RCC 7860 (cell line): ENCODE results near the gene PSORS1C2.
A peak's percentile ranks its signal among the peaks of the same experiment; 100 is the strongest.
"Not testable (repeated sequence)": the region's sequence is repeated elsewhere in the genome, so short reads cannot be mapped to it uniquely, and the experiment has no call there.

Source experiments
- DNase-seq: peaks from one replicate; pipeline ENCODE4 v3.0.0-alpha.2; 2015; ENCODE audit warnings: low spot score
- FAIRE-seq: peaks from 2 replicates; lab custom pipeline; 2012; peaks lifted over from hg19 to GRCh38; lab: Jason Lieb, UNC

PSORS1C2 gene

DNA sequence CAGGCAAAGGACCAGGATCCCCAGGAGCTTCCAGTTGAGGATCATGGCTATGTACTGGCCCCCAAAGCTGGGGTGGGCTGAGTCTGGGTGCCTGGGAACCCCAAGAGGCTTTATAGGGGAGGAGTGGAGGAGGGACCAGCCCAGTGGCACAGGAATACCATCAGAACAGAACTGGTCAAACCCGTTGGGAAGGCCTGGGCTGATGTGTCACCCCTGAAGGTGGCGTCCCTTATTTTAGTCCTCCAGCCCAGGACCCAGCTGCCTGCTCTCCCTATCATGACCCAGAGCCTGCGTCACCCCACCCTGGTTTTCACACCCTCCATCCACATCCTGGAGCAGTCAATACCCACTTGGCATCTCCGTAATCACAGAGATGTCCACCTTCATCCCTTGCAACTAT is at the start of gene PSORS1C2:
Gene PSORS1C2 (minus strand): TSS at position 85 of the 400 bp plus-strand sequence. CDS start 40 bp downstream, at position 45.
- DNase-seq (no peak), FAIRE-seq (no peak)

DNA sequence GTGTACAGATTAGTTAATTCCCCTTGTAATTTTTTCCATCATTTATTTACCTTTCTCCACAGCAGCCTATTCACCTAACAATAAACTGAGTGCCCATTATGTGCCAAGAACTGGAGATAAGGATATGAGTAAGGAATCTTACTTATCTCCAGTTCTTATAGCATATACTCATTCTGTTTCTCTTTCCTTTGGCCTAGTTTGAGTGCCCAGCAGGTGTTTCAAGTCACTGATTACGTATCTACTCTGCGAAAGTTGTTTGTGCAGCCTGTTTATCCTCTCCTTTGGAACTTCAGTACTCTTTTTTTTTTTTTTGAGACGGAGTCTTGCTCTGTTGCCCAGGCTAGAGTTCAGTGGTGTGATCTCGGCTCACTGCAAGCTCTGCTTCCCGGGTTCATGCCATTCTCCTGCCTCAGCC is 48.9 kb upstream of the PSORS1C2 start:
- DNase-seq (peak; percentile 41), FAIRE-seq (no peak)

DNA sequence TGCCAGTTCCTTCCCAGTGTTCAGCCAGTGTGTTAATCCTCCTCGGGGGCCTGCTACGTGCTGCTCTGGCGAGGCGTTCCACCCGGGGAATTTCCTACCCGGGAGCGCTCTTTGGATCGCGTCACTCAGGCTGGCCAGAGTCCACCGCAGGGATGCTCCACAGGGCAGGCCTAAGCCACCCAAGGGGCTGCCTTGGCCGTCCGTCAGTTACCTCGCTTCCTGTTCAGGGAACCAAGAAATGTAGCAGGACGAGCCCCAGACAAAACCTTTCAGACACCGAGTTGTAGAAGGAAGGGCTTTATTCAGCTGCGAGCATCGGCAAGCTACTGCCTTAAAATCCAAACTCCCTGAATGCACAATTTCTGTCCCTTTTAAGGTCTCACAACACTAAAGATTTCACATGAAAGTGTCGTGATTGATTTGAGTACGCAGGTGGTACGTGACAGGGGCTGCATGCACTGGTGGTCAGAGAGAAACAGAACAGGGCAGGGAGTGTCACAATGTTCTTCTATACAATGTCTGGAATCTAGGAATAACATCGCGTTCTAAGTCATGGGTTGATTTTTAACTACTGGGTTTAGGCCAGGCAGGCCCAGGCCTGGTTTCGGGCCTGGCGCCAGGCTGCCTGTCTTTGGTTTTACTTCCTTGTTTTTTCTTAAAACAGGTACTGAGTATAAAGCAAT is 47.3 kb upstream of the PSORS1C2 start:
- DNase-seq = peak; percentile 87
- FAIRE-seq = peak; percentile 94

DNA sequence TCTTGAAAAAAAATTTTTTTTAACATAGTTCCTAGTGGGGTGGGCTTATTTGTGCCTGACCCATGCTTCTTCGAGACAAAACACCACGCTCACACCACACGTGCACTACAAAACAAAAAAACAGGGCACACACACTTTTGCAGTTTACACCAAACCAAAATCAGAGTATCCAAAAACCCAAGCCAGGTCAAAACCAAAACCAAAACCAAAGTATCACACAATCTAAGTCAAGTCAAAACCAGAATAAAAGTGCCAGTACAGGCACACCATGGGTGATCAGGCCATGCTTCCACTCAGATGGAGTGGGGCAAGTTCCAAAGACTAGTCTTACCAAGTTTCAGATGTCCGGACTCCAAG is 46.8 kb upstream of the PSORS1C2 start:
- not testable (repeated sequence) for DNase-seq, FAIRE-seq

DNA sequence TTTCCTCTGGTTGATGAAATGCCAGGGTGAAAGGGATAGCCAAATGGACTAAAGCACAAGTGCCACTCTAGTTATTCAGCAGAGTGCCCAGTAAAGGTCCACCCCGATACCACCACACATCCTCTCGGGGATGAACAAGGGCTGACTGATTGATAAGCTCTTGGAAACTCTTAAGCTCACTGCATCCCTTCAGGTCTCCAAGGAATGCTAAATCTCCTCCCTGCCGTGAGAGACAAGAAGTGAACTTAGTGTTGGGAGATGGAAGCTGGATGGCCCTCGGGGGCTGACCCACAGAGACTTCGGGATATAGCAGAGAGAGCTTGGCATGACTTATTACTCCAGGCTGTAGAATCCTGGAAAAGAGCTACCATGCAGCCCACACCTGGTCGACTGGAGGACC is 45.0 kb upstream of the PSORS1C2 start:
- DNase-seq, FAIRE-seq: not testable (repeated sequence)

DNA sequence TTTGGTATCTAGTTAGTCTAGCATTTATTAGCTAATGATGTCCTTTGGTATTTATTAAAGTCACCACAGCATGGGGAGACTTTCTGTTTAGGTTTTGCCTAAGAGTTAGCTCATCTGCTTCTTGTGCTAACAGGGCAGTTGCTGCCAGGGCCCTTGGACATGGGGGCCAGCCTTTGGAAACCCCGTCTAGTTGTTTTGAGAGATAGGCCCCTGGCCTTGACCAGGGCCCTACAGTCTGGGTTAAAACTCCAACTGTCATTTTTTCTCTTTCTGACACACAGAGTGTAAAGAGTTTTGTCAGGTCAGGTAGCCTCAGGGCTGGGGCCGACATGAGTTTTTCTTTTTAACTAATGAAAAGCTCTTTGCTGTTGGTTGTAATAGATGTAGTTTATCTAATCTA is 44.4 kb upstream of the PSORS1C2 start:
- not testable (repeated sequence) for FAIRE-seq, DNase-seq

DNA sequence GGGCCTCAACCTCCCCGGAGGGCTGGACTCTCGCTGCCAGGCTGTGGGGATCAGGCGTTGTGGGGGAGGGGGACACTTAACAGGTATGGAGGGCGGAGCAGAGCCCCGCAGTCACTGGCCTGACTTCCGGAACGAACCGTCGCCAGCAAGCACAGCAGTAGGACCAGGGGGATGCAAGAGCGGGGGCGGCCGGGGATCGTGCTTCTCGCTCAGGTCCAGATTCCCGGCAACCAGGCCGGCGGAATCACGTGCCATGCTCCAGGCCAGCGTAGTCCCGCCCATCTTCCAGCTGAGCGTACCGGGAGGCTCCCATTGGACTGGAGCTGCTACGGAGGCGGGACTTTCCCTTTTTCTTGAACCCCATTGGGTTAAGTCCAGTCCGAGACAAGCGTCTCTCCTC is 41.6 kb upstream of the PSORS1C2 start:
- FAIRE-seq (no peak), DNase-seq (no peak)

DNA sequence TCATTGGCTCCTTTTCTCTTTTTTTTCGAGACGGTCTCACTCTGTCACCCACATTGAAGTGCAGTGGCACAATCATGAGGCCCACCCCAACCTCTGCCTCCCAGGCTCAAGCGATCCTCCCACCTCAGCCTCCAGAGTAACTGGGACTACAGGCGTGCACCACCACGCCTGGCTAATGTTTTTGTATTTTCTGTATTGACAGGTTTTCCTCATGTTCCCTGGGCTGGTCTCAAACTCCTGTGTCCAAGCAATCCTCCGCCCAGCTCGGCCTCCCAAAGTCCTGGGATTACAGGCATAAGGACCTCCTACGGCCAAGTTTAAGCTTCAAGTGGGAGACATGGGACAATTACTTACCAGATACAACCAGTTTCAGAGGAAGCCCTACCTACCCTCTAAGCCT is 41.0 kb upstream of the PSORS1C2 start:
- FAIRE-seq (no peak), DNase-seq (no peak)

DNA sequence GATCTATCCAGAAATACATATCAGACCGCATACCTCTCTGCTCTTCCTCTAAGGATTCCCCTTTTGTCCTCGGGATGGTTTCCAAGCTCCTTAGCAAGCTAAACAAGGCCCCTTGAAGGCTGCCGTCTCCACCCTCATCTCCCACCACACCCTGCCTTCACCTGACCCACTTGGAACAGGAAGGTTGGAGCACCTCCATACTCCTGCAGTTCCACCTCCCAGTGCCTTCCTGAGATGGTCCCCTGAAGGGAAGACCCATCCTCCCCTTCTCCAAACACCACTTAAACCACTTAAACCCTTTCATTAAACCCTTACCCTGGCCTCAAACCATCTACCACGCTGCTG is 40.1 kb upstream of the PSORS1C2 start:
- FAIRE-seq (no peak), DNase-seq (no peak)

DNA sequence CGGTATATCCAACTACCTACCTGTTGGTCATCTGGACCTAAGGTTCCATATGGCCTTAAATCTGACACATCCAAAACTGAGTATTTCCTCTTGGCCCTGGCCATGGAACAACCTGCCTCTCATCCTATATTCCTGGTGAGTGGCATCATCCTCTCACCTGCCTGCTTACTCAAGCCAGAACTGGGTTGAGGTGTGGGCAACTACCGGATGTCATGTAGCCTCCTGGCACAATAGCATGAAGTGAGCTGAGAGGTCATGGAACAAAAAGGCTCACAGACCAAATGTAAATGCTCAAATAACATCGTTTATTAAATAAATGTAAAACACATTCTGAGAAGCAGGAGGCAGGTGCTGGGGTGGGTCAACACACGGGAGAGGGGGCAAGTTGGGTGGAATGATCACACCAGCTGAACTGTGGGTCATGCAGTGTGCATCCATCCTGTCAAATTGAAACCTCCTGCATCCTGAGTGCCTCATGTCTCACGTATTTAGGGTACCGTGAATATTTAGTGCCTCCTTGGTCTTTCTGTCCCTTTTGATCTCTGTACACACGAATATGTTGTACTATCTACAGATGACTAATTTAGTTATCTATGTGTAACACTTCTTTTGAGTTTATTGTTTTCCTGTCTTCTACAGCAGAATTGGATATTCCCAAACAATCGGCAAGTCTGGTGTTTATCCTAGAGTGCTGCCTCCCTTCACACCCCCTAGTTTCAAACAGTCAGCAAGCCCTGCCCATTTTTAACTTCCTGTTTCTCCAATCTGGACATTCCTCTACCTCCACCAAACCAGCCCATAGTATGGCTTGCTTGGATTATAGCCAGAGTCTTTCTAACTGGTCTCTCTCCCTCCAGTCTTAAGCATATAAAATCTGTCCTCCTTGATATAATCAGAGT is 39.5 kb upstream of the PSORS1C2 start:
- DNase-seq (peak; percentile 8), FAIRE-seq (no peak)

DNA sequence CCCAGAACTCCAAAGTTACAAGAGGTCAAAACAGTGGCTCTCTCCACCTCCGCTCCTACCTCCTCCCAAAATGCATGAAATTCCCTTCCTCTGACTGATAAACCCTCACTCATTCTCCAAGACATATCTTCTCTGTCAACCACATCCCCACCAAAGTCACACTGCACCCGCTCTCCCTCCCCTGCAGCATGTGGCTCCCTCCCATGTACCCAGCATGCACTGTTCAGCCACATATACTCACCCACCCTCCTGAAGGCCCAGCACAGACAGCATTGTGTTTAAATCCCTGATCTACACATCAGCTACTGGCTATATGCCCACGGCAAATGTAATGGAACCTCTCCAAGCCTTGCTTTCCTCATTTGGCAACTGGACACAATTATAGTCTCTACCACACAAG is 37.1 kb upstream of the PSORS1C2 start:
- peak; percentile 79 for DNase-seq
- FAIRE-seq = peak; percentile 80

DNA sequence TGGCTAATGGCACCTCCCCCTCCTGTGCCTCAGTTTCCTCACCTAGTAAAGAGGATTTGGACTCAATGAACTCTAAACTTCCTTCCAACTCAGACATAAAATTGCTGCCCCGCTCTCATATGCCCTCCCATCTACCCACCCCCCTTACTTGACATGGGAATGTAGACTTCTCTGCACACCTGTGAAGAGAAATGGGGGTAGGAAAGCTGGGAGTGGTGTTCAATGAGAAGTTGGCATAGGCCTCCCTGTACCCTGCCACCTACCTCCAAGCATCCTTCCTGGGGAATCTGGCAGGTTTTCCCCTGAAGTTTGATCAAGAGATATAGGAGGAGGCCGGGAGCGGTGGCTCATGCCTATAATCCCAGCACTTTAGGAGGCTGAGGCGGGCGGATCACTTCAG is 35.5 kb upstream of the PSORS1C2 start:
- no peak for DNase-seq
- no peak for FAIRE-seq

DNA sequence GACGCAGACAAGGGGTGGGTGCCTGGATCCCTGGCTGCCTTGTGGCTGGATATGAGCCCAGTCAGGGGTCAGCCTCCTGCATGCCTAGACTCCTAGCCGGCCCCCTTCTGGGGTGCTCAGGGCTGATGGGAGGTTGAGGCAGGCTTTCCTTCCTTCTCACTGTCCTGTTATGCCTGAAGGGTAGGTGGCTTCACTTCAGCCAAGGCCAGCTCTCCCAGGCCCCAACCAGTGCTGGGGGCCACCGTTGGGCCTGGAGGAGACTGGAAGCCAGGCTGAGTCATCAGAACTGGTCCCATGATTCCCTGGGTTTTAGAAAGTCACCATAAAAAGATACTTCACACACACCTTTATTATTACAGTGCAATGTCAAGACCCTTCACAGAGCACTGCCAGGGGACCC is 34.5 kb upstream of the PSORS1C2 start:
- no peak for FAIRE-seq
- no peak for DNase-seq

DNA sequence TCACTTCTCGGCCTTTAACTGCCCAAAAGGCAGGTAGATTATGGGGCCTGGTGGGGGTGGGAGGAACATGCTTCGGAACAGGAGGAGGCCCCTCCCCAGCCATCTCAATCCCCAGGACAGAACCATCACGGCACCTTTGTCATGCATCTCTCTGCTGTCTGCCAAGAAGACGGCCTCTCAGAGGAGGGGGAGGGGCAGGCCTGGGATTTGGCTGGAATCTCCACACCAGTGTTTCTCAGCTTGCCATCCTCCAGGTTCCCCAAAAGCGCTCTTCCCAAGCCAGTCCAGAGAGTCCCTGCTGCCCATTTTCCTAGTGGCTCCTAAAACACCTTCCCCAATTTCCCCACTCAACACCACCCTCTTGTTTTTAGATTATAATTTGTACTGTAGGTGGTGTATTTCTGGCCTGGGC is 34.1 kb upstream of the PSORS1C2 start:
- DNase-seq = no peak
- FAIRE-seq = no peak

DNA sequence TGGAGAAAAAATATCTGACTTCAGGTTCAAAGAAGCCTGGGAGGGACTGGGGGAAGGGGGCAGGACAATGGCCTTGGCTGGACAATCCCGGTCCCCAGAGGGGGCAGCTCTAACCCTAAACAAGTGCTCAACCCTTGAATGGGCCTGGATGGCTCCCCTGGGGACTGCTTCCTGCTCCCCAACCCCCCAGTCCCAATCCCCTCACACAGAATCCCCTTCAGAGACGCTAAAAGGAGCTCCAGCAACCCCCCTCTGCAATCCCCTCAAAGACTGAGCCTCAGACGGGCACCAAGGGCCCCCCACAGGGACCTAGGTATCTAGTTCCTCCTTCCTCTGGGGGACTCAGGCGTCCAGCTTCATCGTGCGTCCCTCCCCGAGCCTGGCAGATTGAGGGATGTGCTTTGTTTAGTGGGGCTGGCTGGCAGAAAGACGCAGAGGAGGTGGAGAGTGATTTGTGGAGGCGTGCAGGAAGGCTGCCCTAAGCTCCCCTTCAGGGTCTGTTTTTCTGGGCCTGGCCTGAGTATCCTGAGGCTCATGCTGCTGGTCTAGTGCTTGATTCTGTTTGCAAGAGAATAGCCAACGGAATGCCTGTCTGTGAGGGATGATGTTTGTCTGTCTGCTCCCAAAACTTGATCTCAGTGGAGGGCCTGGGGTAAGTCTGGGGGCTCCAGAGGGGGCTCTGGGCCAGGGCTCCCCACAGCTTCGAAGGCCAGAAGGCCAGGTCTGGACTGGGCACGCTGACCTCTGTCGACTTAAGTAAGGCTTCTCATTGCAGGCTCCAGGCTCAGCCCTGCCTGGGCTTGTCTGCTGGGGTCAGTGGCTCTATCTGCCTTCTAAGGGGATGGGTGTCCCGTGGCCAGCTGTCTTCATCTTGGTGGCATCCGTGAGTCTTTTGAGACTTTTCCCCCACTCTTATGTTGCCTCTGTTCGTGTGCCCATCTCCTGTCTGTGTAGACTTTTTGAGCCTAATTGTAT is 33.4 kb upstream of the PSORS1C2 start:
- FAIRE-seq (no peak), DNase-seq (no peak)

DNA sequence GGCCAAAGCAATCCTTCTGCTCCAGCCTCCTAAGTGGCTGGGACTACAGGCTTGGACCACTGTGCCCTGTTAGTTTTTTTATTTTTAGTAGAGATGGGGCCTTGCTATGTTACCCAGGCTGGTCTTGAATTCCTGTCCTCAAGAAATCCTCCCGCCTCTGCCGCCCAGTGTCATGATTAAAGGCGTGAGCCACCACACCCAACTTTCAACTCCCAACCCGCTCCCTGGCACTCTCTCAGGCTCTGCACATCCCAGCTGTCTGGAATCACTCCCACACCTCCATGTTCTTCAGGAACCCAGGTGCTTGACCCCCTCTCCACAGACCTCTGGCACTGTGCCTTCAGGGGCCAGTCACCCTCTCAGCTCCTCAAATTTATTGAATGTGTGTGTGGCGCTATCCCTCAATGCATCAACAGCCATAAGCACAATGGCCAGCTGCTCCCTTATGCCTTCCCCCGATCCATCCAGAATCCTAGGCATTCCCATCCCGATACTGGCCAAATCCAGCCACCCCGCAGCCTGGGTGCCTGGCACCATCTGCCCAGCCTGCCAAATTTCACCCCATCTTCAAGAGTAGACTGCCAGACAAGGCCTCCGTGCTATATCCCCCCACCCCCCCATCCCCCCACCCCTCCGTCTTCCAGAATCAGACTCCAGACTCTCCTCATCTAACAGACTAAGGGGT is 32.3 kb upstream of the PSORS1C2 start:
- FAIRE-seq (no peak), DNase-seq (no peak)

DNA sequence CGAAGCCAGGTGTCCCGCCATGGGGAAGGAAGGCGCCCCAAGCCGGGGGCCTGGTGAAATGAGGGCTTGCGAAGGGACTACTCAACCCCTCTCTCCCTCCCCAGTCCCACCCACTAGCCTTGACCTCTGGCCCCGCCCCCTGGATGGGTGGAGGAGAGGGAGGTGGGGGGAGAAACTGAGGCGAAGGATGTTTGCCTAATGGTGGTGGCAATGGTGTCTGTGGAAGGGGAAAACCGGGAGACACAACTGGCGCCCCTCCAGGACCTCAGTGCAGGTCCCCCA is 31.7 kb upstream of the PSORS1C2 start, which contains the start of gene POU5F1:
Gene POU5F1 (minus strand): TSS at position 83 of the 282 bp plus-strand sequence. CDS start 62 bp downstream, at position 21.
- no peak for DNase-seq
- no peak for FAIRE-seq

DNA sequence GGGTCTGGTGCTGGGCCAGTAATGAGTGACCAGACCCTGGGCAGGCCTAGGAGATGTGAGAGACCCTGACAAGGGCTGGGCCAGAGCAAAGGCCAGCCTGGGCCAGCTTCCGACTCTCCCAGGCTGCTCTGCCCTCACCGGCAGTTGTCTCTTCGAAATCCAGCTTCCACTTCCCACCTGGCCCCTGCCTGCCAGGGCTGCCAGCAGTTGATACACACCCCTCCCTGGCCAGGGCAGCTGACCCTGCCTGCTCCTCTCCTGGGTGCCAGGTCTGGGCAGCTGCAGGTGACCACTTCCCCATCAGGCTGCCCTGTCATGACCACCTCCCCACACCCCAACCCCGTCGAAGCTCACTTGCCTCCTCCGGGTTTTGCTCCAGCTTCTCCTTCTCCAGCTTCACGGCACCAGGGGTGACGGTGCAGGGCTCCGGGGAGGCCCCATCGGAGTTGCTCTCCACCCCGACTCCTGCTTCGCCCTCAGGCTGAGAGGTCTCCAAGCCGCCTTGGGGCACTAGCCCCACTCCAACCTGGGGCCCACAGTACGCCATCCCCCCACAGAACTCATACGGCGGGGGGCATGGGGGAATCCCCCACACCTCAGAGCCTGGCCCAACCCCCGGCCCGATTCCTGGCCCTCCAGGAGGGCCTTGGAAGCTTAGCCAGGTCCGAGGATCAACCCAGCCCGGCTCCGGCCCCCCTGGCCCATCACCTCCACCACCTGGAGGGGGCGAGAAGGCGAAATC is 31.2 kb upstream of the PSORS1C2 start:
- not testable (repeated sequence) for FAIRE-seq, DNase-seq

DNA sequence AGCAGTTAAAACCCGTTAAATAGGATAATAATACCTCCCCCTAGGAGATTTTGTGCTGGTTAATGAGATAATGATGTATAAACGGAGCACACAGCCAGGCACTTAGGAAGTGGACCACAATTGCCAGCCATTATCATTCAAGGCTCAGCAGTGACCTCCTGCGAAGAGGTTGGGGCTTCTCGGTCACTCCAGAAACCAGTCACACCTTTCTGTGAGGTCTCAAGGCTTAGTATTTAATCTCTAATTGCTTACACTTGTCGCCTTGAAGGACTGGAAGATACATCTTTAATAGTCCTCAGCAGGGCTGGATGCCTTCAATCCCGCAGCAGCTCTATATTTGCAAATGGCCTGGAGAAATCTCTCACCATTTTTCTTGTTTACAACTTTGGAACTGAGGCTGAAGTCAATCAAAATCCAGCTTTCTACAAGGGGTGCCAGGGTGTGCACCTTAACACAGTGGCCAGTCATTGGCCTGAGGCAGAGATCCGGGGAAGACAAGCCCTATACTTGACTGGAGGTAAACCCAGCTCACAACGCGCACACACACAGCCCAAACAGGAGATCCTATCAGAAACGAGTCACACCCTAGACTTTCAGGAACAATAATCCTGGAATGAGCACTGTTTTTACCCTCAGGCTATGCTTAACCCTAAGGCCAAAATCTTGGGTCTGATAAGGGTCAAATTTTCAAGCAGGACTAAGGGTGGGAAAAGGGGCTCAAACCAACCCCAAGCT is 30.4 kb upstream of the PSORS1C2 start:
- DNase-seq = no peak

More for the DNA sequence above, 30.4 kb upstream of the PSORS1C2 start:
- FAIRE-seq = no peak
